ENCODE measurements around the gene SERPINC1. TPM values are rescaled to one million over a fixed set of nuclear protein-coding genes. Genes with fewer than 3 reads are reported as not detected.
A peak's percentile ranks its signal among the peaks of the same experiment; 100 is the strongest.

Gene SERPINC1
- total and polyA plus RNA-seq, 2 of the 13 experiments (the other 11 are each of a cell fraction or from before 2014, with no cell fraction given) = 142 to 205 TPM

DNA sequence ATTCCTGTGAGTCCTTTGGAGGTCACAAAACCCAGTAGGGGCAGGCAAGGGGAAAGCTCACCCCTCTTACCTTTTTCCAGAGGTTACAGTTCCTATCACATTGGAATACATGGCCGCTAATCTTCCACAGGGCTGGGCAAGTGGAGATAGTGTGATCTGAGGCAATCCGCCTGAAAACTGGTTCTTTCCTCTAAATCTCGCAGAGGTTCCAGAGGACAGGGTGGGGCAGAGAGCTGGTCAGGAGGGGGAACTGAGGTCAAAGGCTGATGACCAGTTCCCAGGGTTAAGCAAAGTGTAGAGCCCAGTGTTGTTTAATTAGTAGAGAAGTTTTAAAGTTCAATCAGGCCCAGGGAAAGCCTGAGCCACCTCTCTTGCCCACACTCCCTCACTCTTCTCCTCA is at the start of gene SERPINC1 (continued):
- TF ChIP-seq KLF15 (CRISPR knock-in tag; IDR thresholded peaks at IDR 0.05; ENCODE audit: borderline replicate concordance) = no peak
- no peak for TF ChIP-seq ZNF629 (CRISPR knock-in tag; conservative IDR thresholded peaks at IDR 0.05)
- TF ChIP-seq GLI4 (CRISPR knock-in tag; IDR thresholded peaks at IDR 0.05; ENCODE audit: borderline replicate concordance) = no peak
- no peak for TF ChIP-seq DPF2 (CRISPR knock-in tag; IDR thresholded peaks at IDR 0.05; ENCODE audit: borderline replicate concordance, low read depth)
- TF ChIP-seq ATM (IDR thresholded peaks at IDR 0.05; ENCODE audit: borderline replicate concordance) = no peak
- no peak for TF ChIP-seq TSC22D2 (CRISPR knock-in tag; IDR thresholded peaks at IDR 0.05; ENCODE audit: borderline replicate concordance)
- no peak for TF ChIP-seq MBNL3 (CRISPR knock-in tag; conservative IDR thresholded peaks at IDR 0.05)
- TF ChIP-seq CEBPG (CRISPR knock-in tag; IDR thresholded peaks at IDR 0.05) = peak; percentile 71
- TF ChIP-seq, protein P1, sequence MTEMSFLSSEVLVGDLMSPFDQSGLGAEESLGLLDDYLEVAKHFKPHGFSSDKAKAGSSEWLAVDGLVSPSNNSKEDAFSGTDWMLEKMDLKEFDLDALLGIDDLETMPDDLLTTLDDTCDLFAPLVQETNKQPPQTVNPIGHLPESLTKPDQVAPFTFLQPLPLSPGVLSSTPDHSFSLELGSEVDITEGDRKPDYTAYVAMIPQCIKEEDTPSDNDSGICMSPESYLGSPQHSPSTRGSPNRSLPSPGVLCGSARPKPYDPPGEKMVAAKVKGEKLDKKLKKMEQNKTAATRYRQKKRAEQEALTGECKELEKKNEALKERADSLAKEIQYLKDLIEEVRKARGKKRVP (CRISPR knock-in tag; IDR thresholded peaks at IDR 0.05) = peak in 1 of 2 experiments; percentile 71; a peak in 1 of 4 replicates
- TF ChIP-seq REPIN1 (CRISPR knock-in tag; IDR thresholded peaks at IDR 0.05; ENCODE audit: borderline replicate concordance, low read depth) = peak; percentile 59; the same call in 1 of the 2 replicates
- TF ChIP-seq HNF4A (CRISPR knock-in tag; IDR thresholded peaks at IDR 0.05) = peak; percentile 93
- TF ChIP-seq MYC (CRISPR knock-in tag; IDR thresholded peaks at IDR 0.05; ENCODE audit: borderline replicate concordance) = no peak
- TF ChIP-seq POGZ (CRISPR knock-in tag; IDR thresholded peaks at IDR 0.05) = peak; percentile 56
- 0 out of 2 replicates have a peak, but pooled peaks have one; percentile 60 for TF ChIP-seq KMT2A (CRISPR knock-in tag; IDR thresholded peaks at IDR 0.05)
- peak; percentile 49; the same call in 1 of the 2 replicates for TF ChIP-seq TBX2 (CRISPR knock-in tag; IDR thresholded peaks at IDR 0.05; ENCODE audit: borderline replicate concordance)
- TF ChIP-seq ZNF773 (CRISPR knock-in tag; IDR thresholded peaks at IDR 0.05; ENCODE audit: borderline replicate concordance) = no peak
- TF ChIP-seq, protein P2, sequence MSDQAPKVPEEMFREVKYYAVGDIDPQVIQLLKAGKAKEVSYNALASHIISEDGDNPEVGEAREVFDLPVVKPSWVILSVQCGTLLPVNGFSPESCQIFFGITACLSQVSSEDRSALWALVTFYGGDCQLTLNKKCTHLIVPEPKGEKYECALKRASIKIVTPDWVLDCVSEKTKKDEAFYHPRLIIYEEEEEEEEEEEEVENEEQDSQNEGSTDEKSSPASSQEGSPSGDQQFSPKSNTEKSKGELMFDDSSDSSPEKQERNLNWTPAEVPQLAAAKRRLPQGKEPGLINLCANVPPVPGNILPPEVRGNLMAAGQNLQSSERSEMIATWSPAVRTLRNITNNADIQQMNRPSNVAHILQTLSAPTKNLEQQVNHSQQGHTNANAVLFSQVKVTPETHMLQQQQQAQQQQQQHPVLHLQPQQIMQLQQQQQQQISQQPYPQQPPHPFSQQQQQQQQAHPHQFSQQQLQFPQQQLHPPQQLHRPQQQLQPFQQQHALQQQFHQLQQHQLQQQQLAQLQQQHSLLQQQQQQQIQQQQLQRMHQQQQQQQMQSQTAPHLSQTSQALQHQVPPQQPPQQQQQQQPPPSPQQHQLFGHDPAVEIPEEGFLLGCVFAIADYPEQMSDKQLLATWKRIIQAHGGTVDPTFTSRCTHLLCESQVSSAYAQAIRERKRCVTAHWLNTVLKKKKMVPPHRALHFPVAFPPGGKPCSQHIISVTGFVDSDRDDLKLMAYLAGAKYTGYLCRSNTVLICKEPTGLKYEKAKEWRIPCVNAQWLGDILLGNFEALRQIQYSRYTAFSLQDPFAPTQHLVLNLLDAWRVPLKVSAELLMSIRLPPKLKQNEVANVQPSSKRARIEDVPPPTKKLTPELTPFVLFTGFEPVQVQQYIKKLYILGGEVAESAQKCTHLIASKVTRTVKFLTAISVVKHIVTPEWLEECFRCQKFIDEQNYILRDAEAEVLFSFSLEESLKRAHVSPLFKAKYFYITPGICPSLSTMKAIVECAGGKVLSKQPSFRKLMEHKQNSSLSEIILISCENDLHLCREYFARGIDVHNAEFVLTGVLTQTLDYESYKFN (CRISPR knock-in tag; conservative IDR thresholded peaks at IDR 0.05) = peak; percentile 80
- no peak for TF ChIP-seq TCF7 (IDR thresholded peaks at IDR 0.05; ENCODE audit: low read depth)
- no peak for TF ChIP-seq FOSL1 (CRISPR knock-in tag; IDR thresholded peaks at IDR 0.05; ENCODE audit: borderline replicate concordance)
- TF ChIP-seq, protein P3, sequence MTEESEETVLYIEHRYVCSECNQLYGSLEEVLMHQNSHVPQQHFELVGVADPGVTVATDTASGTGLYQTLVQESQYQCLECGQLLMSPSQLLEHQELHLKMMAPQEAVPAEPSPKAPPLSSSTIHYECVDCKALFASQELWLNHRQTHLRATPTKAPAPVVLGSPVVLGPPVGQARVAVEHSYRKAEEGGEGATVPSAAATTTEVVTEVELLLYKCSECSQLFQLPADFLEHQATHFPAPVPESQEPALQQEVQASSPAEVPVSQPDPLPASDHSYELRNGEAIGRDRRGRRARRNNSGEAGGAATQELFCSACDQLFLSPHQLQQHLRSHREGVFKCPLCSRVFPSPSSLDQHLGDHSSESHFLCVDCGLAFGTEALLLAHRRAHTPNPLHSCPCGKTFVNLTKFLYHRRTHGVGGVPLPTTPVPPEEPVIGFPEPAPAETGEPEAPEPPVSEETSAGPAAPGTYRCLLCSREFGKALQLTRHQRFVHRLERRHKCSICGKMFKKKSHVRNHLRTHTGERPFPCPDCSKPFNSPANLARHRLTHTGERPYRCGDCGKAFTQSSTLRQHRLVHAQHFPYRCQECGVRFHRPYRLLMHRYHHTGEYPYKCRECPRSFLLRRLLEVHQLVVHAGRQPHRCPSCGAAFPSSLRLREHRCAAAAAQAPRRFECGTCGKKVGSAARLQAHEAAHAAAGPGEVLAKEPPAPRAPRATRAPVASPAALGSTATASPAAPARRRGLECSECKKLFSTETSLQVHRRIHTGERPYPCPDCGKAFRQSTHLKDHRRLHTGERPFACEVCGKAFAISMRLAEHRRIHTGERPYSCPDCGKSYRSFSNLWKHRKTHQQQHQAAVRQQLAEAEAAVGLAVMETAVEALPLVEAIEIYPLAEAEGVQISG (CRISPR knock-in tag; IDR thresholded peaks at IDR 0.05) = peak; percentile 23
- peak; percentile 76; the same call in 1 of the 2 replicates for TF ChIP-seq NR2F2 (IDR thresholded peaks at IDR 0.05; ENCODE audit: borderline replicate concordance, low read depth)
- no peak for TF ChIP-seq ZNF317 (CRISPR knock-in tag; IDR thresholded peaks at IDR 0.05)
- 0 out of 2 replicates have a peak, but pooled peaks have one; percentile 11 for TF ChIP-seq GATAD2A (CRISPR knock-in tag; IDR thresholded peaks at IDR 0.05)
- no peak for TF ChIP-seq SOX13 (IDR thresholded peaks at IDR 0.05)
- no peak; a peak in 1 of 4 replicates for TF ChIP-seq SOX13 (CRISPR knock-in tag; conservative IDR thresholded peaks at IDR 0.05 in 1 of 2, IDR thresholded peaks at IDR 0.05 in 1 of 2)

Measured in HepG2 (cell line).